OCI-M1 (cell line): ENCODE data around the gene IL13RA1.
"Not testable (repeated sequence)": the region's sequence is repeated elsewhere in the genome, so short reads cannot be mapped to it uniquely, and the experiment has no call there.

Experiments
- DNase-seq: peaks from one replicate; lab custom pipeline; 2025; lab: John Stamatoyannopoulos, UW

Gene IL13RA1

DNA sequence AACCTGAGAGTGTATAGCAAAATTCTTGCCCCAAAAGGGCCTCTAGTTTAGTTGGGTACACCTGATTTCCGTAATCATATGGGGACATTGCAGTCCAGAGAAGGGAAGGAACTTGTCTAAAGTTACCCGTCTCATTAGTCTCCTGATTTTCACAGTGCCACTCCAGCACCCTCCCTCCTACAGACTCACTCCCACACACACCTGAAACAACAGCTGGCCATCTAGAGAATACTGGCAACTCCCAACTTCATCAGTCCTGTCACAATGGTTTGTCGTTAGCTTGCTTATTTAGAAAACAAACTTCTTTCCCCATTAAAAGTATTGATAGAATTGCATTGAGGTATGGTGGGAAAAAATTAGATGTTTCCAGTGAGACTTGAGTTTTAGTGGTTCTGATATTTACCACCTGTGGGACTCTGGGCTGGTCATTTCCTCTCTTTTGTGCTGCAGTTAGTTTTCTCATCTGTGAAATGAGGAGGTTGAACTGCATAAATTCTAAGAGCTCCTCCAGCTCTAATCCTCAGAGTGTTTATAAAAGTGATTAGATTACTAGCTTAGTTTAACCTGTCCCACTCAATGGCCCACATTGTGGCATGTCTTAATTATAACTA, 1.7 kb downstream of the IL13RA1 start:
- DNase-seq = no peak

DNA sequence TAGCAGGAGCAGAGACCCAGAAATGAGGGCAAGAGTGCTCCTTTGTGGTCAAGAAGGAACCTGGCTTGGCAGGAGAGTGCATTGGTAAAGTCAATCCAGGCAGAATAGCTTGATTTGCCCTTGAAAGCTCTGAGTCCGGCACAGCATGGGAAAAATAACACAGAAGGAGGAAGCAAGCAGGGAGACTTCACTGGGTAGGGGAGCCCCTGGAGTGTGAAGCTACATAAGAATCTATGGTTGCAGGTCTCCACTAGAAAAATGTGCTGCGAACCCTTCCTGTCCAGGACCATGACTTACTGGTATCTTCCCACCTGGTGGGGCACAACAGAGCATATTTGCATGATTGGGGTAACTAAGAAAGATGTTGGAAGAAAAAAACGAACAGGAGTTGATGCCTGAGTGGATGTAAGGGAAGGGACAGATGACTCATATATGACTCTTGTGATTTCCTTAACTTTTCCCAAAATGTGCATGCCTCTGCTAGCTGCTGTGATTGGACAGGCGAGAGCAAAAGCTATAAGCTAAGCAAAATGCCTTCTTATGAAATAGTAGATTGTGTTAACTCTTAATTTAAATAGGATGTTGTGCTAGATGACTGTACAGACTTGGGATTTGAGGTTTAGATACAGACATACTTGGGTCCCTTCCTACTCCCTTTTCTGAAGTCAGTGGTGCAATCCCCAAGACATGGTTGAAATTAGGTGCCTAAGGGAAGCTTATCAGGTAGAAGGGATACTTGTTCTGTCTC, 3.3 kb downstream of the IL13RA1 start:
- no peak for DNase-seq

DNA sequence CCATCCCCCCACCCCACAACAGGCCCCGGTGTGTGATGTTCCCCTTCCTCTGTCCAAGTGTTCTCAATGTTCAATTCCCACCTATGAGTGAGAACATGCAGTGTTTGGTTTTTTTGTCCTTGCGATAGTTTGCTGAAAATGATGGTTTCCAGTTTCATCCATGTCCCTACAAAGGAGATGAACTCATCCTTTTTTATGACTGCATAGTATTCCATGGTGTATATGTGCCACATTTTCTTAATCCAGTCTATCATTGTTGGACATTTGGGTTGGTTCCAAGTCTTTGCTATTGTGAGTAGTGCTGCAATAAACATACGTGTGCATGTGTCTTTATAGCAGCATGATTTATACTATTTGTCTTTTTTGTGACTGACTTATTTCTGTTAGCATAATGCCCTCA, 5.1 kb downstream of the IL13RA1 start:
- not testable (repeated sequence) for DNase-seq

DNA sequence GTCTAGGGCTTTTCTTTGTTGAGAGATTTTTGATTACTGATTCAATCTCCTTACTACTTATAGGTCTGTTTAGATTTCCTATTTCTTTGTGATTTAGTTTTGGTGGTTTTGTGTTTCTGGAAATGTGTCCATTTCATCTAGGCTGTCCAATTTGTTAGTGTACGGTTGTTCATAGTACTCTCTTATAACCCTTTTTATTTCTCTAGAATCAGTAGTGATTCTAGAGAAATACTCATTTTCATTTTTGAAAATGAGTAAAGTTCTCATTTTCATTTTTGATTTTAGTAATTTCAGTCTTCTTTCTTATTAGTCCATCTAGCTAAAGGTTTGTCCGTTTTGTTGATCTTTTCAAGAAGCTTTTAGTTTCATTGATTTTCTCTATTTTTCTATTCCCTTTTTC, 7.5 kb downstream of the IL13RA1 start:
- DNase-seq = no peak

DNA sequence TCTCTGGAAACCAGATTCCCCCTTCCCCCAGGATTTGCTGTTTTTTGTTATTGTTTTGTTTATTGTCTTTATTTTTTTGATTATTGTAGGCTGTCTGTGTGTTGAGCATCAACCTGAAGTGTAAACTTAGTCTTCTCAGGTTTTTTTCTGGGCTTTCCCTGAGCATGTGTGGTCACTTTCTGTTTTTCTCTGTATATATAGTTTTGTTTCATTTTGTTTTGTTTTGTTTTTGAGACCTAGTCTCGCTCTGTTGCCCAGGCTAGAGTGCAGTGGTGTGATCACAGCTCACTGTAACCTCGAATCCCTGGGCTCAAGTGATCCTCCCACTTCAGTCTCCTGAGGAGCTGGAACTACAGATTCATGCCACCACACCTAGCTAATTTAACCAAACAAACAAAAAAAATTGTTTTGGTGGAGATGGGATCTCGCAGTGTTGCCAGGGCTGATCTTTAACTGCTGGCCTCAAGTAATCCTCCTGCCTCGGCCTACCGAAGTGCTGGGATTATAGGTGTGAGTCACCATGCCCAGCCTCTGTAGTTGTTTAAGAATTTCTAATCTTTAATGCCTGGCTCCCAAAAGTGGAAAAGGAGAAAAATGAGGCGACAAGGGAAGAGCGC, 9.1 kb downstream of the IL13RA1 start:
- DNase-seq = no peak

DNA sequence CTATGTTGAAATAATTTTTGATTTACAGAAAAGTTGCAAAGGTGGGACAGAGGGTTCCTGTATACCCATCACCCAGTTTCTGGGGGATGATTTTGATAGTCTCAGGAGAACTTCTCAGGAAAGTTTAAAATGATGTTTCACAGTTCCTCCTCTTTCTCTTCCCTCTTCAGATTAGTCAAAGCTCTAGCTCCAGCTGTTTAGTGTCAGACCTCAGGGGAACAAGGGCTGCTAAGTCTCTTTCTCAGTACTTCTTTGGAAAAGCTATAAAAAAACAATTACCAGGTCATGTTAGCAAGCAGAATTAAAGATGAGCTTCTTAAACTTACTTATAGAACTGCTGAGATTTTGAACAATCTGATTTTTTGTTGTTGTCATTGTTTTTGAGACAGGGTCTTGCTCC, 12.2 kb downstream of the IL13RA1 start:
- DNase-seq = no peak

DNA sequence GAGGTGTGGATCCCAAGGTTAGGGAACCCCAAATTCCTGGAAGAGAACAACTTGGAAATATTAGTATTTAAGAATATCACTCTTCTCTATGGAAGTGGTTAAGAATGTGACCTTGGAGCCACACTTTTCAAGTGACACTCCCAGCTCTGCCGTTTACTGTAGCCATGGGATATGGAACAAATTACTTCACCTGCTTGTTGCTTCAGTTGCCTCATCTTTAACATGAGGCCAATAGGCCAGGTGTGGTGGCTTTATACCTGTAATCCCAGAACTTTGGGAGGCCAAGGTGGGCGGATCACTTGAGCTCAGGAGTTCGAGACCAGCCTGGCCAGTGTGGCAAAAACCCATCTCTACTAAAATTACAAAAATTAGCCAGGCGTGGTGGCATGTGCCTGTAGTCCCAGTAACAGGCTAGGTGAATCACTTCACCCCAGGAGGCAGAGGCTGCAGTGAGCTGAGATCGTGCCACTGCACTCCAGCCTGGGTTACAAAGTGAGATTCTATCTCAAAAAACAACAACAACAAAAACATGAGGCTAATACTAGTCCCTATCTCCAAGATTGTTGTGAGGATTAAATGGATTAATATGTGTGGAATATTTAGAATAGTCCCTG, 13.0 kb downstream of the IL13RA1 start:
- DNase-seq = no peak

DNA sequence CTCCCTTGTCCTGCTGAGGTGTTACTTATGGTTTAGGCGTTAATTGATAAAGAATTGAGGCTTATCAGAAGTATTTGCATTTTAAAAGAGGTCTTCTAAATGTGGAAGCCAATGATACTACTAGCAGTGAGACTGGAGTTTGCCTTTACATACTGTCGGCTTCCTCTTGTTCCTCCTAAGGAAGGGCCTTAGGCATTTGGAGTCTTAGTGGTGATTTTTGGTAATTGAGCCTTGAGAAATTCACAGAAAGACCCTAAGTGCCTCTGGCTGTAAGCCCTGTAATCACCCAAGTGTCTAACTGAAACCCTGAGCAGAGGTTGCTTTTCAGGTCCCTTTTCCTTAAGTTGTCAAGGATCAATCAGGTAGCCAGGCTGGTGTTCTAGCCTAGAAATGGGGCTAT, 14.8 kb downstream of the IL13RA1 start:
- no peak for DNase-seq

DNA sequence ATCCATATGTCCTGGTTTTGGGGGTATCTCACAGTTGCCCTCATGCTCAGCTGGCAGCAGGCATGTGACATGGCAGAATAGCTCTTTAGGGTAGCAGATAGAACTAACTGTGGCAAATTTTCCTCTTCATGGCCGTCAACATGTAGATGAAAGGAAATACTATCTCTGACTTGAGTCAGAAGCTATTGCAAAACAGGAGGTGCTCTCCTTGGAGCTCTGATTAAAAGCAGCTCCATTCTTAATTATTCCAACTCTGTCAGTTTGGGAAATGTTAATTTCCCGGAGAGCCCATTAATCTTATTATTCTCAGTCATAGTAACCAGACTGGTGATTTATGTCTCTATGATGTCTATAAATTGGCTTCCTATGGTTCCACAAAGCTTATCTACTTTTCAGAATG, 18.2 kb downstream of the IL13RA1 start:
- DNase-seq = no peak

DNA sequence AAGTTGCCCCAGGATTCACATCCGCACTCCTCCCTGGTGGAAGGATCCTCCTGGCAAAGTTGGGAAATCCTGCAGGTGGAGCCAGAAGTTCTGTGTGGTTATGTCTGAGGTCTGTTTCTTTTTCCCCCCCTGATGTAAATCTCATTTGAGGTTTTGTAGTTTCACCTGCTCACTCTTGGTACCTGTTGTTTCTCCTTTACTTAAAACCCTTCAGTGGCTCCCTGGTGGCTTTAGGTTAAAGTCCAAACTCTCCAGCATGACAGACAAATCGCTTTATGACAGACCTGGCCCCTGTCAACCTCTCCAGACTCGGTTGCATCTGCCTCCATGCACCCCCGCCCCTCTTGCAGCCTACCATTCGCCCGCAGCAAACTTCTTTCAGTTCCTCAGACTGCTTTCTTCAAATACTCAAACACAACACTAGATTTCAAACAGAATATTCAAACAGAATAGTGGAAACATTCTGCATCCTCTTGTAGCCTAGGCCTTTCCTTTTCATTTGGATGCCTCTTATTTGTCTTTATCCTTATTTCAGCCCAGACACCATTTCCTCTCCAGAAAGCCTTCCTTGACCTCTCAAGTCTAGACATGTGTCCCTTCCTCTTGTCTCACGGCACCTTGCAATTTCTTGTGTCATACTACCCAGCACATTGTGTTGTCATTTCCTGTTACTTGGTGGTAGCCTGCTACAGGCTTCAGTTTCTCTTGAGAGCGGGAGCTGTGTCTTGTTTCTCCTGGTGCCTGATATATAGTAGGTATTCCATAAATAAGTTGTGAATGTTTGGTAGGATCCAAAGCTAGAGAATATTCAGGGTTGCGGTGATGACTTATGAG, 24.8 kb downstream of the IL13RA1 start:
- DNase-seq = no peak

DNA sequence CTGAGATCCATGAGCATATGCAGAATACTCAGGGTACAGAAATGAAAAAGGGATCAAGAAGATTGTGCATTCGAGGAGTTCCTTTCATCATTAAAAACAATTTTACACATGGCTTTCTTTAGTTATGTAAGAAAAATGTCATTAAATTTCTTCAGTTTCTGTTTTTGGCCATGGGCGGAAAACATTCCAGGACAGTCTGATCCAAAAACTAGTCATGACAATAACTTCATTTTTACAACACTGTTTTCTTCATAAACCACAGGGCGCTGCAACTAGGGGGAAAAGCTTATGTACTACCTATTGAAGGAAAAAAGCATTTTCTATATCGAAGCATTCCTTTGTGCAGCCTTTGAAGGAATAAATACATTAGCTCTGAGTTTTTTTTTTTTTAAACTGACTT, 28.2 kb downstream of the IL13RA1 start:
- no peak for DNase-seq

DNA sequence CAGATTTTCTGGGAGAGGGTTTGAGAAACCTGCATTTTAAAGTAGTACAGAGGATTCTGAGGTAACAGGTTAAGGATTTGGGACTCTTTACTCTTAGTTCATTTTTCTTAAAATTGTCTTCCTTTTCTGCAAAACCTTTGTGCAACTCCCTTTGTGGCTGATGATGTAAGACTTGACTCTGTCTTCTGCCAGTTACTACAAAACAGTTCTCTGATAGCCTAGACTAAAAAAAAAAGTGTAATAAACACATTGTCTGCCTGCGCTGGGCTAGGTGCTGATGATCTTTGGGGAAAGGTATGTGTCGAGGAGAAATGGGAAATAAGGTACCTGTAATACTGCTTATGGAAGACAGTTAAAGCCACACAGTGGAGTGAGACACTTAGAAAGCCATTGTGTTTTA, 28.7 kb downstream of the IL13RA1 start:
- DNase-seq = peak; percentile 3

DNA sequence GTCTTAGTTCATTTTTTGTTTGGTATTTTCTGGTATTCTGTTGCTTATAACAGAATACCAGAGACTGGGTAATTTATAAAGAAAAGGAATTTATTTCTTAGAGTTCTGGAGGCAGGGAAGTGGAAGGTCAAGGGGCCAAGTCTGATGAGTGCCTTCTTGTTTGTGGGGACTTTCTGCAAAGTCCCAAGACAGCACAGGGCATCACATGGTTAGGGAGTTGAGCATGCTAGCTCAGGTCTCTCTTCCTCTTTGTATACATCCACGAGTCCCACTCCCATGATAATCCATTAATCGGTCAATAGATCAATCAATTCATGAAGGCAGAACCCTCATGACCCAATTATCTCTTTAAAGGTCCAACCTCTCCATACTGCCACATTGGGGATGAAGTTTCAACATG, 31.1 kb downstream of the IL13RA1 start:
- DNase-seq = no peak

DNA sequence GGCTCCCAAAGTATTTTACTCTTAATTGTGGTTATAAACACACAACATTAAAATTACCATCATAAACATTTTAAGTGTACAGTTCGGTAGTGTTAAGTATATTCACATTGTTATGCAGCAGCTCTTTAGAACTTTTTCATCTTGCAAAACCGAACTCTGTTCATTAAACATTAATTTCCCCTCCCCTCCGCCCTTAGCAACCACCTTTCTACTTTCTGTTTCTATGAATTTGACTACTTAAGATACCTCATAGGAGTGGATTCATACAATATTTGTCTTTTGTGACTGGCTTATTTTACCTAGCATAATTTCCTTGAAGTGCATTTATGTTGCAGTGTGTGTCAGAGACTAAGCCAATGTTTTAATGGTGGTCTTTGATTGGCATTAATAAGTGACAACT, 32.6 kb downstream of the IL13RA1 start:
- no peak for DNase-seq

DNA sequence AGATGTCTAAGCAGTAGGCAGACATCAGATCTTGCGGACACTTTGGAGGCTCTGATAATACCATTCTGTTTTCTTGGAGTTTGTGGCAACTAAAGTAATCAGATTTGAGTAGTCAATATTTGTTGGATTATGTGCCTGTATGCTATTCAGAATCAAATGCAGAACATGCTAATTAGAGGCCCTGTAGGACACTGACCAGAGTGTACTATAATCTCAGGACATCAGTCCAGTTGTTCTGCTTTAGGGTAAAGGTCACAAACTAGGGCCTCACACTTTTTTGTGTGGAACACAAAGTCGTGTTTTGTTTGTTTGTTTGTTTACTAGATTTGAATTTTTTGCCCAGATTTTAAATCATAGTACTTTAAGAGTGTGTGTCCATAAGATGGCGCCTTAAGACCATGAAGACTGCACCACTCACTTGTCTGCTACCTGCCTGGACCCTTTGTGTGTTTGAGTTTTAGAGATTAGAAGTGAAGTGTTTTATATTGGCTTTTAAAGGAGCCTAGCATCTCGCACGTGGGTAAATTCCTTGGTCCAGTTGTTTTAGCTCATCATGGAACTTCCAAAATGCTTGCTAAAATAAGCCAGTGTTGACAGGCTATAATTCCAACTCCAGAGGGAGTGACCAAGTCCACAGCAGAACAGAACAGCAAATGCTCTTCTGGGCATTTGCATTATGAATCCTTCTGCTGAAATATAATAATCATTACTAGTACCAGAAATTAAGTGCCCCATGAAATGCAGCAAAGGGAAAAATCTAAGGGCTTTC, 34.7 kb downstream of the IL13RA1 start:
- peak; percentile 32 for DNase-seq

DNA sequence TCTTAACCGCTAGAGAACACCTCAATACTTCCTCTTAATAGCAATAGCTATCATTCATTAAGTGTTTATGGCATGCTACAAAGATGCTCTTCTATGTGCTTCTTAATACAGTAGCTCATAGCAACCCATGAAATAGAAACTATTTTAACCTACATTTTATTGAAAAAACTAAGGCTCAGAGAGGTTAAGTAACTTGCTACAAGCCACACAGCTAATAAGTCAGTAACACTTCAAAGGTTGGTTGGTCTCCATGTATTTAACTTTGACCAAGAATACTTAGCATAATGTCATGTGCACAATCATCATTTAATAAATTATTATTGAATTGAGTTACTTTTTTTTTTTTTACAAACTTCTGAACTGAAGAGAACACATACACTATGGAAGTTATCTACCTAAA, 36.1 kb downstream of the IL13RA1 start:
- DNase-seq = no peak

DNA sequence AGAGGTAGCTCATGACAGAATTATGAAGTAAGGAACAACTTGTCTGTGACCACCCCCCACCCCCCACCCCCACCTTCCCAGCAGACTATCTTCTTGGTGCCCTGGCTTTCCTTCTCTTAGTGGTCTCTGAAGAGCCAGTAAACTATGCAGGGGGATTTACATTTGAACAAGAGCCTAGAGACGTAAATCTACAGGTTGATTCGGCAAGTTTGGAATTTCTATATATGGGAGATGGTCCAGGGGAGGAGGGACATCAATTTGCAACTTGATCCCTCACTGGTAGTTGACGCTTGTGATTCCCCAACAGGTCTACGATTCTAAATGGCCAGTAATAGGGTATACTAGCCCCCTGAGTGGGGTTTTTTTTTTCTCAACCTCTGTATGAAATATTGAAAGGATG, 36.7 kb downstream of the IL13RA1 start:
- DNase-seq = no peak

DNA sequence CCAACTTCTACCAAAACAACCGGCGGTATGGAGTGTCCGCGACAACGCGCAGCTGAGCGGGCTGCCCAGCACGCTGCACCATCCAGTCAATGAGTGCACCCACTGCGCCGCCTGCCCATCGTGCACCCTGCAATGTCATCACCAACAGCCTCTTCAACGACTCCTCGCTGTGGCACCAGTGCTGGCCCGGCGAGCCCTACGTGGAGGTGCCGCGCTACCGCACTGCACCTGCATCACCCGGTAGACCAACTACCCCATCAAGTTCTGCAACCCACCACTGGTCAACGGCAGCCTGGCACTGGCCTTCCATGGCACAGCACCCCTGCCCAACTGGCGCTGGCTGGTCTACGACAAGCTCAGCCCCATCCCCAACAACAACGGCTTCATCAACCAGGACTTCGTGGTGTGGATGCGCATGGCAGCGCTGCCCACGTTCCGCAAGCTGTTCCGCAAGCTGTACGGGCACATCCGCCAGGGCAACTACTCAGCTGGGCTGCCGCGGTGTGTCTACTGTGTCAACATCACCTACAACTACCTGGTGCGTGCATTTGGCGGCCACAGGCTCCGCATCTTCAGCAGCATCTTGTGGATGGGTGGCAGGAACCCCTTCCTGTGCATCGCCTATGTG, 42.8 kb downstream of the IL13RA1 start:
- no peak for DNase-seq

DNA sequence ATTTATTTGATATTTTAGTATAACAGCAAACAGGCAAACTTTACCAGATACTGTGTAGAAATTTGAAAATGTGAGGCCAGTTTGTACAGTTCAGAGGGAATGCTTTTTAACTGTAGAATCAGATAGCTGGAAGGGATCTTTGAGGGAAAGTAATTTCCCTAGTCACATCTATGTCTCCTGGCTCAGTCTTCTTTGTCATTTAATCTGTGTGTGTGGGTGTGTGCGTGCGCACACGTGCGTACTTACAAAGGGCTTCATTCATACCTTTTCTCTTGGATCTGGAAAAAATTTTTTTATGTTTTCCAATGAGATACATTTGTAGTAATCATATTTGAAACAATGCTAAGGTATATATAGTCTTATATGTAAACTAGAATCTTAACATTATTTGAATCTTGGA, 44.6 kb downstream of the IL13RA1 start:
- no peak for DNase-seq

DNA sequence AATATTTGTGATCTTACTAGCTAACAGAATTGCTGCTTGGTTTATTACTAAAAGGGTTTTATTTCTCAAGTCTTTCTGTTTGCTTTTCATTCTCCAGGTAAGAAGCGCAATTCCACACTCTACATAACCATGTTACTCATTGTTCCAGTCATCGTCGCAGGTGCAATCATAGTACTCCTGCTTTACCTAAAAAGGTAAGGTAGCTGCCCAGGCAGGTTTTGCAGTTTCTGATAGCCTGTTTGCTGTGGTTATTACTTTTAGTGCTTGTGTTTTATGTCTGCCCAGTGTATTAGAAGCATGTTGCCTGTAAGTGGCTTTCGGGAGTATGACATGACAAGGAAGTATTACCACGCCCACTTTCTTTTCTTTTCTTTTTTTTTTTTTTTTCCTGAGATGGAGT, 46.4 kb downstream of the IL13RA1 start:
- DNase-seq = no peak

DNA sequence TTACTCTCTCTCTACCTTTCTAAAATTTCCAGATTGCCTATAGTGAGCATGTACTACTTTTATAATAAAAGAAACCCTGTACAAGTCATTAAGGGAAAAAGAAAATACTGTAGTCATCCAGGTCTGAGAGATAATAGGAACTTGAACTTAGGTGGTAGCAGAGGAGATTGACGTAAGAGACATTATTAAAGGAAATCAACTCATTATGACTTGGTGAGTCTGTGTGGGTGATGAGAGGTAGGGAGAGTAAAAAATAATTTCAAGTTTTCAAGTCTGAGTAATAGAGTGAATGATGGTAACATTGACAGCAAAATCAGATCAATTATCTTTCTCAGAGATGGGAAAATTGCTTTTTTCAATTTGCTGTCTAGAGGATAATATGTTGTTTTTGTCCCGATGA, 52.2 kb downstream of the IL13RA1 start:
- DNase-seq = no peak
